ENCODE data around the gene TCF7L2. TPM values are rescaled to one million over a fixed set of nuclear protein-coding genes. Genes with fewer than 3 reads are reported as not detected.

Gene TCF7L2
- total RNA-seq, 1 donor from 2014 or later = 17.2 TPM

GRCh38 chr10:113000442-113000841 is 50.4 kb downstream of the TCF7L2 start:
- DNase-seq = no peak

- peak; percentile 57 for DNase-seq
These were observed 51.0 kb downstream of the TCF7L2 start for GRCh38 chr10:113000876-113001598.

GRCh38 chr10:113001599-113002448 is 51.8 kb downstream of the TCF7L2 start:
- DNase-seq = no peak

- DNase-seq = no peak
These were observed 52.4 kb downstream of the TCF7L2 start for GRCh38 chr10:113002449-113002777.

- DNase-seq = no peak
These were observed 53.0 kb downstream of the TCF7L2 start for GRCh38 chr10:113003052-113003451.

DNA sequence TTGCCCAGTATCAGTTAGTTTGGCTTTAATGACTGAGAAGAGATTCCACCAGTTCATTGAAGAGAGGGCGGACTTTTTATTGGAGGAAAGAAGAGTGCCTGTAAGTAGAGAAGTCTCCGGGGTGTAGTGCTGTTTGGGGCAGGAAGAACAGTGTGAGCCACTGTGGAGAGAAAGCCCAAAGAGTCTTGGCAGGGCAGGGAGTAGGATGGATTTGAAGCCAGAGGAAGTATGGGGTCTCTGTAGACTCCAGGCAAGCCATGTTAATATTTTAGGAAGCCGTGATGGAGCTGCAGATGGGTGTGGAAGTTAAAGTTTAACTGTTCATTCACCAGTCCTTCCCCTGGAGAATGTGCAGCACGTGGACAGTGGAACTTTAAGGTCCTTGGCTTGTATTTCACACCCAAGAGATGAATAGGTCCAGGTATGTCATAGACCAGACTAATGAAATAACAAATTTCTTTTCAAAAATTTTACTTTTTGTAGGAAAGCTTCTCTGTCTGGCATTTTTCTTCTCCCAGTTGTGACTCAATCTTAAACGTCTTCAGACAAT is 54.1 kb downstream of the TCF7L2 start:
- DNase-seq = no peak

DNA sequence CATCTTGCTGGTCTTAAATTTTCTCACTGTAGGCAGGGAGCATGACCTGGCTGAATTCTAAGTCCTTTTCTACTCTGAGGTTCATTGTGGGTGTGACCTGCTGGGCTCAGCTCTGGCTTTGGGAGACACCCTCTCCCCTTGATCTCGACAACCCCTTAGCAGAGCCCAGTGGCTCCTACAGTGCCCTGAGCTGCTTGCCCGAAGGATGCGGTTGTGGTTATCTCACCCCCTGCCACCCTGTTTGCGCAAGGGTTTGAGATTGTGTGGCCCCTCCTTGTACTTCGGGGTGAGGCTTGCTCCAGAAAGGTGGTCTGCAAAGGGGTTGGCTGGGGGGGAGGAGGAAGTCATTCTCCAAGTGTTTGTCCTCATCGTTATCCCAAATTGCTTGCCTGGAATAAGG is 55.3 kb downstream of the TCF7L2 start:
- DNase-seq = no peak

DNA sequence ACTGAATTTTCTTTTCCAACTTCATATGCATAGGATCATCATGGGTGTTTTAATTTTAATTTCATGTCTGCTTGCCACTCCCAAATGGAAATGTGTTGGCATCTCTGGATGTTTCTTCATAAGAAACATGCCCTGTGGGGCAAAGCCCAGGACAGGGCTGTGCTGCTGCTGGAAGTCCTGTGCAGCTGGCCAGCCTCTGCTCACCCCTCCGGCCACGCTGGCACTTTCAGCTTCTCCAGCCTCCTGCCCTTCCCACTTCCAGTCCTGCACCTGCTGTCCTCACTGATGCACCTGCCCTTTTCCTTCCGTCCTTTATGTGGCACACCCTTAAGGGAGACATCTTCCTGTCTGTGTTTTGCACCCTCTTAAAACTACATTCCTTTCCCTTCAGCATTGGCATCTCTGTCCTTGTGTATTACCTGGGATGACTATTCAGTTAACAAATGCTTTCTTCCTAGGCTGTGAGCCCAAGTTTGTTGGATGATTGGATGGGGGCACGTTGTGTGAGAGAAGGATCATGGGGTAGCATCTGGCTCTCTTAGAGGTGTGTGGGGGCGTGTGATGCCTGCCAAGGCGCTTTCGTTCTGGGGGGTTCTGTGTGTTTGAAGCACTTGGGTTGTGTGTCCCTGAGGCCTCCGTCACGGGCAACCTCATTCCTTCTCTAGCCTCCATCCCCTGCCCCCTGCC is 56.8 kb downstream of the TCF7L2 start:
- no peak for DNase-seq

- no peak for DNase-seq
These were observed 57.3 kb downstream of the TCF7L2 start for GRCh38 chr10:113007343-113007771.

- DNase-seq = no peak
These were observed 57.8 kb downstream of the TCF7L2 start for GRCh38 chr10:113007821-113008220.

- no peak for DNase-seq
These were observed 61.7 kb downstream of the TCF7L2 start for GRCh38 chr10:113011592-113012374.

GRCh38 chr10:113015201-113015600 is 65.2 kb downstream of the TCF7L2 start:
- DNase-seq = no peak

DNA sequence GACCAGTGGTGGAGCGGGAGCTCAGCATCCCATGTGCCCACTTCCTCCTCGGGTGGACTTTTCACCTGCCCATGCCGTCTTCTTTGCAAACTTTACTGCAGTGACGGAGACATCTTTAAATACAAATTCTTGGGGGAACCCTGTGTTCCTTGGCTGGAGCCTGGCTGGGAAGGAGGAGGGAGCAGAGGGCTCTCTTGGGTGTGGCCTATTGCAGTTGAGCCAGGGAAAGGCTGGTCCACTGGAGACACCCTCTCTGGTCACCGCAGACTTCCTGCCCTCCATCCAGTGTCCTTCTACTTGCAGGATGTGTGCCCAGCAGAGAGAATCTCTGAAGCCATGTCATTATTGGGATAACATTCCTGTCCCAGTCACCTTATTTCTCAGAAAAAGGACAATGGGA is 67.3 kb downstream of the TCF7L2 start:
- DNase-seq = no peak

- no peak for DNase-seq
These were observed 68.0 kb downstream of the TCF7L2 start for GRCh38 chr10:113018034-113018433.

- no peak for DNase-seq
These were observed 69.0 kb downstream of the TCF7L2 start for GRCh38 chr10:113019096-113019495.

GRCh38 chr10:113019692-113020474 is 69.8 kb downstream of the TCF7L2 start:
- no peak for DNase-seq

- DNase-seq = no peak
These were observed 70.4 kb downstream of the TCF7L2 start for GRCh38 chr10:113020475-113020753.

GRCh38 chr10:113020838-113021237 is 70.8 kb downstream of the TCF7L2 start:
- no peak for DNase-seq

GRCh38 chr10:113021268-113022040 is 71.4 kb downstream of the TCF7L2 start:
- DNase-seq = no peak

DNA sequence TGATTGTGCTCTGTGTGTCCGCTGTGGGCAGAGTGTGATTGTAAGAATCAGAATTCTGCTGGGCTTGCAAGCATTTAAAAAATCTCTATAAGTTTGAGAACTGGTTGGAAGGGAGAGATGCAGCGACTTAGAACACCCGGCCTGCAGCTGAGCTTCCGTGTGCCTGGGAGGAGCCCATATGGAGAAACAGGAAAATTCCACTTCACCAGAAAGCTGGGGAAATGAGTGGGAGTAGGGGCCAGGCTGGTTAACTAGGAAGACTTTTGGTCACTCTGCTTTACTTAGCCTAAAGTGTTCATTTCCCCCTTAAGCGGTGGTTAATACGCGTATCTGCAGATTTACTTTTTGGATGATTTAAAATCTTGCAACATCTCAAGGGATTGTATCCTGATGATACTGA is 72.2 kb downstream of the TCF7L2 start:
- no peak for DNase-seq

GRCh38 chr10:113023017-113023416 is 73.0 kb downstream of the TCF7L2 start:
- DNase-seq = no peak

Measured in tongue (tissue), 2 donors.